ENCODE data around the gene RASSF1. TPM values are rescaled to one million over a fixed set of nuclear protein-coding genes. Genes with fewer than 3 reads are reported as not detected.
A peak's percentile ranks its signal among the peaks of the same experiment; 100 is the strongest.

The RASSF1 gene
- total RNA-seq, 1 experiment from 2014 or later: 15.8 TPM

GRCh38 chr3:50351323-50351697 lies 10.7 kb upstream of the RASSF1 start:
- H2BK12ac ChIP-seq (ENCODE audit: insufficient read length, low read depth, low read length): no peak overlapping the region
- H4K91ac ChIP-seq (ENCODE audit: insufficient read length, low read depth, low read length): no peak overlapping the region
- no peak overlapping the region for H2BK15ac ChIP-seq (ENCODE audit: low read depth, low read length)
- peak overlapping the region; percentile 94 to 96 for H3K4me3 Mint-ChIP-seq
- H3K4me1 Mint-ChIP-seq: peaks cover 14 to 16% of the 10 kb centered on the region in 2 experiments
- no peak overlapping the region for H3K27ac Mint-ChIP-seq
- H4K8ac ChIP-seq (replicated peaks; ENCODE audit: insufficient read length, low read depth, low read length): no peak overlapping the region
- no peak overlapping the region for H3T11ph ChIP-seq (ENCODE audit: low read length)
- H3K27me3 Mint-ChIP-seq (ENCODE audit: low read depth): peaks cover 6% of the 10 kb centered on the region
- H4K20me1 ChIP-seq (ENCODE audit: control insufficient read depth, insufficient read depth, insufficient read length): no peaks in the 10 kb centered on the region
- no peaks in the 10 kb centered on the region for H3K9me3 ChIP-seq (ENCODE audit: control insufficient read depth, low read depth, low read length)
- H2BK5ac ChIP-seq (ENCODE audit: insufficient read length, low read length): no peak overlapping the region
- DNase-seq: no peak
- H3K23me2 ChIP-seq (ENCODE audit: insufficient read length, low read depth, low read length, poor library complexity, severe bottlenecking): peaks cover 10% of the 10 kb centered on the region
- H2AFZ ChIP-seq (ENCODE audit: low read length): no peak overlapping the region
- no peak overlapping the region for H3K9ac ChIP-seq (ENCODE audit: extremely low read depth, insufficient read length, low read length)
- H3K79me1 ChIP-seq (ENCODE audit: insufficient read depth, low read depth, low read length, poor library complexity, severe bottlenecking): no peaks in the 10 kb centered on the region
- H3K9me3 Mint-ChIP-seq: no peaks in the 10 kb centered on the region
- no peak overlapping the region for H3K56ac ChIP-seq (ENCODE audit: insufficient read length, low read depth, low read length)
- TF ChIP-seq CTCF (conservative IDR thresholded peaks at IDR 0.05): no peak
- H3K27ac ChIP-seq (ENCODE audit: insufficient read length, low read depth, low read length): no peak overlapping the region
- H3K27me3 ChIP-seq (ENCODE audit: insufficient read depth, low read length): no peaks in the 10 kb centered on the region
- peak overlapping the region; percentile 74 for H3K4me2 ChIP-seq (ENCODE audit: insufficient read depth, insufficient read length, low read length)
- no peak overlapping the region for H2BK20ac ChIP-seq (ENCODE audit: low read depth, low read length, poor library complexity, severe bottlenecking)
- H4K5ac ChIP-seq (ENCODE audit: insufficient read length, low read depth, low read length): no peak overlapping the region
- no peaks in the 10 kb centered on the region for H3K79me2 ChIP-seq (ENCODE audit: insufficient read depth, low read length)
- H2BK120ac ChIP-seq (ENCODE audit: low read depth, low read length, poor library complexity, severe bottlenecking): no peak overlapping the region
- peaks cover 16 to 35% (median 28%) of the 10 kb centered on the region in 3 experiments; a peak in 6 of 7 replicates for H3K36me3 Mint-ChIP-seq (ENCODE audit: insufficient read depth in 1 of 3, low read depth in 3 of 3)
- H3K18ac ChIP-seq (ENCODE audit: insufficient read length, low read depth, low read length): no peak overlapping the region
- no peak overlapping the region for H3K14ac ChIP-seq (ENCODE audit: insufficient read depth, low read length)
- no peak overlapping the region for H3K23ac ChIP-seq (ENCODE audit: insufficient read length, low read depth, low read length)
- no CpG with 5 or more reads among the region's 11 CpGs for WGBS (ENCODE audit: extremely low coverage, insufficient read length, low lambda C conversion rate)
- no peak overlapping the region for H2AK5ac ChIP-seq (ENCODE audit: insufficient read length, low read length)
- H3K4ac ChIP-seq (ENCODE audit: low read depth, low read length): no peak overlapping the region
- H3K4me1 ChIP-seq (ENCODE audit: insufficient read depth, low read length): no peaks in the 10 kb centered on the region; the same call in 1 of the 2 replicates
